DND-41 (cell line): ENCODE measurements around the gene SHH.

Source experiments
- ATAC-seq: fragments of 200-7000 bp; cut with Tn5 transposase; 3 replicates; pipeline ENCODE4 v1.9.1; 2021; ENCODE audit warnings: low read depth; ENCODE audit not compliant: insufficient read depth
- DNase-seq: peaks from one replicate; pipeline ENCODE4 v3.0.0-alpha.2; 2020
- H2AFZ ChIP-seq: 2 replicates; pipeline ENCODE4 v1.6.0; 2012; ENCODE audit warnings: low read depth, low read length
- H3K27ac ChIP-seq: 2 replicates; pipeline ENCODE4 v1.5.1; 2012; ENCODE audit warnings: low read length, inconsistent platforms
- H3K27me3 ChIP-seq: fragments of 200-600 bp; sonication (generic); 2 replicates; pipeline ENCODE4 v1.6.0; 2012; ENCODE audit warnings: low read length, mild to moderate bottlenecking, inconsistent platforms; ENCODE audit not compliant: insufficient read depth, poor library complexity
- H3K36me3 ChIP-seq: 2 replicates; pipeline ENCODE4 v1.5.1; 2012; ENCODE audit warnings: low read length, inconsistent platforms; ENCODE audit not compliant: insufficient read depth
- H3K4me1 ChIP-seq: 2 replicates; pipeline ENCODE4 v1.5.1; 2012; ENCODE audit warnings: mild to moderate bottlenecking, low read length; ENCODE audit not compliant: insufficient read depth
- H3K4me2 ChIP-seq: 2 replicates; pipeline ENCODE4 v1.6.0; 2012; ENCODE audit warnings: mild to moderate bottlenecking, moderate library complexity, low read length, inconsistent platforms; ENCODE audit not compliant: insufficient read depth
- H3K4me3 ChIP-seq, 2 experiments: fragments of 200-600 bp in 1 of 2; shearing (Covaris generic) in 1 of 2; 2 replicates each; pipeline ENCODE4 v1.5.1; 2012 to 2016; ENCODE audit warnings: inconsistent platforms in 2 of 2, low read length in 2 of 2, mild to moderate bottlenecking in 2 of 2, low read depth in 1 of 2, moderate library complexity in 1 of 2
- H3K79me2 ChIP-seq: 2 replicates; pipeline ENCODE4 v1.6.0; 2012; ENCODE audit warnings: low read length, inconsistent platforms; ENCODE audit not compliant: insufficient read depth
- H3K9ac ChIP-seq: 2 replicates; pipeline ENCODE4 v1.6.0; 2012; ENCODE audit warnings: low read depth, mild to moderate bottlenecking, inconsistent platforms, low read length, moderate library complexity
- H3K9me3 ChIP-seq: 2 replicates; pipeline ENCODE4 v1.5.1; 2012; ENCODE audit warnings: low read length, moderate library complexity, mild to moderate bottlenecking, inconsistent platforms; ENCODE audit not compliant: insufficient read depth, severe bottlenecking
- H4K20me1 ChIP-seq: 2 replicates; pipeline ENCODE4 v1.6.0; 2012; ENCODE audit warnings: low read length; ENCODE audit not compliant: insufficient read depth
- EZH2 ChIP-seq: IDR thresholded peaks from 3 replicates; pipeline ENCODE4 v1.6.1; 2012; ENCODE audit warnings: borderline replicate concordance, low read depth, mild to moderate bottlenecking, moderate library complexity, low read length, inconsistent platforms; ENCODE audit not compliant: severe bottlenecking
- TF ChIP-seq, protein P1 (sequence below): IDR thresholded peaks from 2 replicates; pipeline ENCODE4 v1.5.1; 2012; ENCODE audit warnings: borderline replicate concordance, low read length, moderate library complexity, mild to moderate bottlenecking; ENCODE audit not compliant: poor library complexity, severe bottlenecking; ENCODE audit errors: extremely low read depth

SHH gene

DNA sequence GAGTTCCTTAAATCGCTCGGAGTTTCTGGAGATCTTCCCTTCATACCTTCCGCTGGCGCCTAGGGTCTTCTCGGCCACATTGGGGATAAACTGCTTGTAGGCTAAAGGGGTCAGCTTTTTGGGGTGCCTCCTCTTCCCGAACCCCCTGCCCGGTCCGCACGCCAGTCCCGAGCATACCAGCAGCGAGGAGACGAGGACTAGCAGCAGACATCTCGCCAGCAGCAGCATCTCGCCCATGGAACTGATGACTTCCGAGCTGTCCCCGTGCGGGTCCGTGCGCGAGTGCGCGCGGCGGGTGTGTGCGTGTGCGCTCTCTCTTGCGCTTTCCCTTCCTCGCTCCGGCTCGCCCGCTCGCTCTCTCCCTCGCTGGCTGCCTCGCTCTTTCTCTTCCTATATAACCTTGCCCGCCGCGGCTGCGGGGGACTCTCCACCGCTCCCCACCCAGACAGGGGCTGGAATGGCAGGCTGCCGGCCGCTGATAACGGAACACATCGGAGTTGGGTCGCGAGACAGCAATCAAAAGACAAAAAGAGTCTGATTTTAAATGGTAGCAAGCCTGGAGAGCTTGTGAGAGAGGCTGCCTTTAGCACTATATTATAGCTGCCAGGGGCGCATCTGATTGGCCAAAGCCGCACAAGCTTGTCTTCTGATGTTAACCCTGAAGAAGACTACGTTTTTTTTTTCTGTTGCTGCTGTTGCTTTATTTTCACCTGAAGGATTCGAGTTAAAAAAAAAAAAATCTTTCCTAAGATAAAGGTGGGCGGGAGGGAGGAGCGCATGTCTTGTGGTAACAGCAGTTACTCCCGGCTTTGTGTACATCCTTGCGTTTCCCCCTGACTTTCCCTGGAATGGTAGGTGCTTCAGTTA, at the start of gene SHH:
Gene SHH (minus strand): TSS at position 569 of the 867 bp plus-strand sequence. CDS start 341 bp downstream, at position 228.
- TF ChIP-seq, protein P1, sequence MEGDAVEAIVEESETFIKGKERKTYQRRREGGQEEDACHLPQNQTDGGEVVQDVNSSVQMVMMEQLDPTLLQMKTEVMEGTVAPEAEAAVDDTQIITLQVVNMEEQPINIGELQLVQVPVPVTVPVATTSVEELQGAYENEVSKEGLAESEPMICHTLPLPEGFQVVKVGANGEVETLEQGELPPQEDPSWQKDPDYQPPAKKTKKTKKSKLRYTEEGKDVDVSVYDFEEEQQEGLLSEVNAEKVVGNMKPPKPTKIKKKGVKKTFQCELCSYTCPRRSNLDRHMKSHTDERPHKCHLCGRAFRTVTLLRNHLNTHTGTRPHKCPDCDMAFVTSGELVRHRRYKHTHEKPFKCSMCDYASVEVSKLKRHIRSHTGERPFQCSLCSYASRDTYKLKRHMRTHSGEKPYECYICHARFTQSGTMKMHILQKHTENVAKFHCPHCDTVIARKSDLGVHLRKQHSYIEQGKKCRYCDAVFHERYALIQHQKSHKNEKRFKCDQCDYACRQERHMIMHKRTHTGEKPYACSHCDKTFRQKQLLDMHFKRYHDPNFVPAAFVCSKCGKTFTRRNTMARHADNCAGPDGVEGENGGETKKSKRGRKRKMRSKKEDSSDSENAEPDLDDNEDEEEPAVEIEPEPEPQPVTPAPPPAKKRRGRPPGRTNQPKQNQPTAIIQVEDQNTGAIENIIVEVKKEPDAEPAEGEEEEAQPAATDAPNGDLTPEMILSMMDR = no peak
- TF ChIP-seq EZH2 = no peak
- H3K9ac ChIP-seq = no peak within 1 kb of the TSS
- no peaks in the 10 kb centered on the region for H3K79me2 ChIP-seq
- H3K36me3 ChIP-seq = no peaks in the 10 kb centered on the region
- no peak for ATAC-seq
- no peak within 1 kb of the TSS for H3K27ac ChIP-seq
- DNase-seq = no peak
- H3K4me2 ChIP-seq = no peak within 1 kb of the TSS
- H3K9me3 ChIP-seq = no peaks in the 10 kb centered on the region
- peaks cover 5% of the 10 kb centered on the region for H3K27me3 ChIP-seq
- no peaks in the 10 kb centered on the region for H3K4me1 ChIP-seq
- H4K20me1 ChIP-seq = no peaks in the 10 kb centered on the region
- no peak within 1 kb of the TSS for H2AFZ ChIP-seq
- H3K4me3 ChIP-seq = no peak within 1 kb of the TSS

DNA sequence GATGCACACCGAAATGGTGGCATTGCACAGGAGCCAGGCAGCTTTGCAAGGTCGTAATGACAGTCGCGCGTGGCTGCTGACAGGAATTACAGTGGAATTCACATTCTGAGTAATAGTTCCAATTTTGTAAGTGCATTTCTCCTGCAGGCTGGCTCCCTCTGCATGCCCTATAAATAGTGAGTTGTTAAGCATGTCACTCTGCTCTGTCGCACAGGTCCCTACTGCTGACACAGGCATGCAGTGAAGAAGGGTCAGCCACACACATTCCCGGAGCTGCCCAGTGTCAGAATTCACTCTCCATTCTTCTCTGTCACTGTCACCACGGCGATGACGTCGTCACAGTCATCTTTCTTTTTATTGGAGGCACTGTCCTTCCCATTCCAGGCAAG, 49.2 kb upstream of the SHH start:
- H3K27me3 ChIP-seq = no peaks in the 10 kb centered on the region
- H3K36me3 ChIP-seq = no peaks in the 10 kb centered on the region
- ATAC-seq = no peak
- H3K9me3 ChIP-seq = no peaks in the 10 kb centered on the region
- TF ChIP-seq EZH2 = no peak
- TF ChIP-seq, protein P1 = no peak
- H2AFZ ChIP-seq = no peak overlapping the region
- no peak overlapping the region for H3K27ac ChIP-seq
- no peaks in the 10 kb centered on the region for H3K4me1 ChIP-seq
- no peak overlapping the region for H3K9ac ChIP-seq
- no peak overlapping the region for H3K4me3 ChIP-seq
- H3K79me2 ChIP-seq = no peaks in the 10 kb centered on the region
- no peaks in the 10 kb centered on the region for H4K20me1 ChIP-seq
- no peak overlapping the region for H3K4me2 ChIP-seq
- DNase-seq = no peak

DNA sequence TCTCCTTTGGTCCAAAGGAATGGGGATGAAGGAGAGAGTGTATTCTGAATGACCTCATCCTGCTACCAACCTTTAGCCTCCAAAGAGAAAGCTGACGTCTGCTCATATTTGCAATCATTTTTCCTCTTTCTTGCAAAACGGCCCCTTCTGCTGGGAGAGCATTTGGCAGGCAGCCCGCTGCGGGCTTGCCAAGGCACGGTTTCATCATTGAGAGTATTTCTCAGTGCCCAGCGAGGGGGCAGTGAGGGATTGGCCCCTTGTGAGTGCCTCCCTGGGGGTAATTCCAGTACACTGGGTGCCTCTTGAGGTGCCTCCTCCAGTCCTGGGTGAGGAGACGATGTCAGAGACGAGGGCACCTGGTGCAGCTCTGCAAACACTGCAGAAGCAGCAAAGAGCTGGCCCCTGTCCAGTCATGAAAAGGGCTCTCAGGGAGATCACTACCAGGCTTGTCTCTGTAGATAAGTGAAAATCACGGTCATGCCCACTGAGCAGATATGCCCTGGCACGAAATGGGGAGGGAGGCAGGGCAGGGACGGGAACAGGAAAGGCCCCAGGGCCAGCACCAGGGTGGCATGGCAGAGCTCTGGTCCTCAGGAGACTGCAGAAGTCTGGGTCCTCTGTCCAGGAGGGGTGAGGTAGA, 48.7 kb upstream of the SHH start:
- H3K4me3 ChIP-seq = no peak overlapping the region
- no peak overlapping the region for H3K9ac ChIP-seq
- DNase-seq (no peak), ATAC-seq (no peak)
- H3K4me1 ChIP-seq = no peaks in the 10 kb centered on the region
- H3K27me3 ChIP-seq = no peaks in the 10 kb centered on the region
- H3K4me2 ChIP-seq = no peak overlapping the region
- no peak overlapping the region for H2AFZ ChIP-seq
- H3K79me2 ChIP-seq = no peaks in the 10 kb centered on the region
- no peaks in the 10 kb centered on the region for H3K9me3 ChIP-seq
- H3K27ac ChIP-seq = no peak overlapping the region
- no peaks in the 10 kb centered on the region for H3K36me3 ChIP-seq
- H4K20me1 ChIP-seq = no peaks in the 10 kb centered on the region
- TF ChIP-seq, protein P1 = no peak
